ENCODE results near the gene COPB1.

The COPB1 gene

GRCh38 chr11:14422814-14423182 lies 76.8 kb downstream of the COPB1 start:
- Mint-ChIP-seq H3K4me3 (no peak overlapping the region), H3K4me1 (peaks cover 11% of the 10 kb centered on the region)
- ATAC-seq, result no peak

GRCh38 chr11:14422052-14422813 lies 77.4 kb downstream of the COPB1 start:
- Mint-ChIP-seq H3K9me3 (no peaks in the 10 kb centered on the region), H3K36me3 (no peaks in the 10 kb centered on the region), H3K4me3 (no peak overlapping the region), H3K4me1 (peaks cover 11% of the 10 kb centered on the region), H3K27me3 (no peaks in the 10 kb centered on the region), H3K27ac (no peak overlapping the region)
- no peak for ATAC-seq

More at GRCh38 chr11:14422814-14423182, 76.8 kb downstream of the COPB1 start:
- Mint-ChIP-seq H3K27me3 (no peaks in the 10 kb centered on the region), H3K36me3 (no peaks in the 10 kb centered on the region), H3K9me3 (no peaks in the 10 kb centered on the region), H3K27ac (no peak overlapping the region)

GRCh38 chr11:14420223-14420622 lies 79.4 kb downstream of the COPB1 start:
- Mint-ChIP-seq H3K27ac (no peak overlapping the region), H3K4me1 (peaks cover 4% of the 10 kb centered on the region), H3K27me3 (no peaks in the 10 kb centered on the region), H3K9me3 (no peaks in the 10 kb centered on the region), H3K4me3 (no peak overlapping the region), H3K36me3 (no peaks in the 10 kb centered on the region)
- ATAC-seq, result no peak

- Mint-ChIP-seq H3K27ac (no peak overlapping the region), H3K4me1 (peaks cover 12% of the 10 kb centered on the region), H3K4me3 (no peak overlapping the region), H3K9me3 (no peaks in the 10 kb centered on the region), H3K36me3 (no peaks in the 10 kb centered on the region), H3K27me3 (no peaks in the 10 kb centered on the region)
- ATAC-seq, result no peak
Observed at GRCh38 chr11:14418801-14419417, 80.7 kb downstream of the COPB1 start.

GRCh38 chr11:14417617-14418374 lies 81.8 kb downstream of the COPB1 start:
- no peak for ATAC-seq
- Mint-ChIP-seq H3K27me3 (no peaks in the 10 kb centered on the region), H3K4me3 (no peak overlapping the region), H3K36me3 (no peaks in the 10 kb centered on the region), H3K27ac (no peak overlapping the region), H3K4me1 (peaks cover 12% of the 10 kb centered on the region), H3K9me3 (no peaks in the 10 kb centered on the region)

- no peak overlapping the region for H3K4me3 Mint-ChIP-seq
- peaks cover 14% of the 10 kb centered on the region for H3K4me1 Mint-ChIP-seq
- H3K27ac Mint-ChIP-seq, result peak overlapping the region; percentile 37
- no peaks in the 10 kb centered on the region for H3K27me3 Mint-ChIP-seq
- H3K9me3 Mint-ChIP-seq, result no peaks in the 10 kb centered on the region
- no peak for ATAC-seq
- H3K36me3 Mint-ChIP-seq, result no peaks in the 10 kb centered on the region
Observed at GRCh38 chr11:14417186-14417585, 82.4 kb downstream of the COPB1 start.

GRCh38 chr11:14414470-14415461 lies 84.8 kb downstream of the COPB1 start:
- Mint-ChIP-seq H3K36me3 (no peaks in the 10 kb centered on the region), H3K27me3 (no peaks in the 10 kb centered on the region), H3K9me3 (no peaks in the 10 kb centered on the region), H3K4me1 (peaks cover 19% of the 10 kb centered on the region), H3K4me3 (no peak overlapping the region), H3K27ac (peak overlapping the region; percentile 51)
- ATAC-seq, result peak; percentile 93

- H3K9me3 Mint-ChIP-seq, result no peaks in the 10 kb centered on the region
- no peak overlapping the region for H3K4me3 Mint-ChIP-seq
- H3K27ac Mint-ChIP-seq, result no peak overlapping the region
- no peaks in the 10 kb centered on the region for H3K27me3 Mint-ChIP-seq
- no peak for ATAC-seq
- no peaks in the 10 kb centered on the region for H3K36me3 Mint-ChIP-seq
- peaks cover 19% of the 10 kb centered on the region for H3K4me1 Mint-ChIP-seq
Observed at GRCh38 chr11:14413307-14414069, 86.1 kb downstream of the COPB1 start.

- Mint-ChIP-seq H3K27ac (no peak overlapping the region), H3K4me3 (no peak overlapping the region), H3K36me3 (no peaks in the 10 kb centered on the region), H3K9me3 (no peaks in the 10 kb centered on the region), H3K4me1 (peaks cover 19% of the 10 kb centered on the region), H3K27me3 (no peaks in the 10 kb centered on the region)
- ATAC-seq, result no peak
Observed at GRCh38 chr11:14411818-14412217, 87.8 kb downstream of the COPB1 start.

GRCh38 chr11:14409891-14410290 lies 89.7 kb downstream of the COPB1 start:
- no peaks in the 10 kb centered on the region for H3K27me3 Mint-ChIP-seq
- ATAC-seq, result no peak
- peaks cover 12% of the 10 kb centered on the region for H3K4me1 Mint-ChIP-seq
- no peaks in the 10 kb centered on the region for H3K9me3 Mint-ChIP-seq
- no peak overlapping the region for H3K27ac Mint-ChIP-seq
- no peak overlapping the region for H3K4me3 Mint-ChIP-seq
- no peaks in the 10 kb centered on the region for H3K36me3 Mint-ChIP-seq

GRCh38 chr11:14408612-14409011 lies 91.0 kb downstream of the COPB1 start:
- no peak for ATAC-seq
- H3K27me3 Mint-ChIP-seq, result no peaks in the 10 kb centered on the region

More at GRCh38 chr11:14408612-14409011, 91.0 kb downstream of the COPB1 start:
- no peaks in the 10 kb centered on the region for H3K9me3 Mint-ChIP-seq
- no peaks in the 10 kb centered on the region for H3K36me3 Mint-ChIP-seq
- H3K27ac Mint-ChIP-seq, result no peak overlapping the region
- H3K4me3 Mint-ChIP-seq, result no peak overlapping the region
- peaks cover 7% of the 10 kb centered on the region for H3K4me1 Mint-ChIP-seq
